Neural cell (in vitro differentiated cells): ENCODE results near the gene MXRA7.

Experiments
- CTCF ChIP-seq: fragments of 450-650 bp; IDR thresholded peaks from 2 replicates; pipeline ENCODE4 v1.5.1; 2014; ENCODE audit warnings: antibody characterized with exemption, mild to moderate bottlenecking, moderate library complexity; ENCODE audit not compliant: poor library complexity, severe bottlenecking
- EP300 ChIP-seq: fragments of 450-650 bp; conservative IDR thresholded peaks from 2 replicates; pipeline ENCODE4 v1.6.1; 2014; ENCODE audit warnings: antibody characterized with exemption, mild to moderate bottlenecking, moderate library complexity; ENCODE audit not compliant: poor library complexity, severe bottlenecking
- EZH2 ChIP-seq: fragments of 200-600, 300-800 bp; shearing (Covaris generic), sonication (generic); IDR thresholded peaks from 2 replicates; pipeline ENCODE4 v1.6.1; 2014; ENCODE audit warnings: antibody characterized with exemption, low read length, borderline replicate concordance, mild to moderate bottlenecking; ENCODE audit not compliant: insufficient read depth, poor library complexity, severe bottlenecking
- POLR2AphosphoS5 ChIP-seq: IDR thresholded peaks from 2 replicates; pipeline ENCODE4 v1.6.1; 2012
- RAD21 ChIP-seq: fragments of 450-650 bp; conservative IDR thresholded peaks from 2 replicates; pipeline ENCODE4 v1.6.1; 2014; ENCODE audit warnings: antibody characterized with exemption, mild to moderate bottlenecking, moderate library complexity
- REST ChIP-seq: IDR thresholded peaks from 2 replicates; pipeline ENCODE4 v1.6.1; 2012; ENCODE audit warnings: borderline replicate concordance
- TAF1 ChIP-seq: IDR thresholded peaks from 2 replicates; pipeline ENCODE4 v1.6.1; 2012; ENCODE audit warnings: low read depth

GRCh38 chr17:76723812-76724211 is 13.0 kb upstream of the MXRA7 start:
- TF ChIP-seq CTCF (no peak), EZH2 (no peak), RAD21 (no peak), REST (no peak), POLR2AphosphoS5 (no peak), TAF1 (no peak), EP300 (no peak)
